PC-9 (cell line): ENCODE data around the gene CRACDL.

Source experiments
- EZH2 ChIP-seq: fragments of 200-600 bp; sonication (generic); IDR thresholded peaks from 2 replicates; pipeline ENCODE4 v1.8.0; 2017; ENCODE audit warnings: antibody characterized with exemption, low read depth
- TF ChIP-seq, protein P1 (sequence below): fragments of 200-600 bp; sonication (generic); conservative IDR thresholded peaks from 2 replicates; pipeline ENCODE4 v1.6.1; 2017; ENCODE audit warnings: mixed run types, antibody characterized with exemption, mild to moderate bottlenecking, moderate library complexity

DNA sequence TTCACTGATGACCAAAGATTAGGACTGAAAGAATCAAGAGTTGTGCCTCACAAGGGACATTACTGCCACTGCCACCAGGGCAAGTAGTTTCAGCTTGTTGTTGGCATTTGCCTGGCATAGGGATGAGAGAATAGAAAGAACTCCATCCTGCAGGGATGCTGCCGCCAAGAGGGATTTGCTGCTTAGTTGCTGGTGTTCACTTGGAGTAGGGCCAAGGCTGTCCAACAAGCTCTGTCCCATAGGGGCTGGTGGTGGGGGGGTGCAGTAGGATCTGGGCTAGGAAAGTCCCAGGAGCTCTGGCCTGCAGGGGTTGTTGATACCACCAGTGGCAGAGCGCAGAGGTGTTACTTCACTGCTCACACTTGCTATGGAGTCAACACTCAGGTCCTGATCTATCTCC is 120.2 kb downstream of the CRACDL start:
- TF ChIP-seq, protein P1, sequence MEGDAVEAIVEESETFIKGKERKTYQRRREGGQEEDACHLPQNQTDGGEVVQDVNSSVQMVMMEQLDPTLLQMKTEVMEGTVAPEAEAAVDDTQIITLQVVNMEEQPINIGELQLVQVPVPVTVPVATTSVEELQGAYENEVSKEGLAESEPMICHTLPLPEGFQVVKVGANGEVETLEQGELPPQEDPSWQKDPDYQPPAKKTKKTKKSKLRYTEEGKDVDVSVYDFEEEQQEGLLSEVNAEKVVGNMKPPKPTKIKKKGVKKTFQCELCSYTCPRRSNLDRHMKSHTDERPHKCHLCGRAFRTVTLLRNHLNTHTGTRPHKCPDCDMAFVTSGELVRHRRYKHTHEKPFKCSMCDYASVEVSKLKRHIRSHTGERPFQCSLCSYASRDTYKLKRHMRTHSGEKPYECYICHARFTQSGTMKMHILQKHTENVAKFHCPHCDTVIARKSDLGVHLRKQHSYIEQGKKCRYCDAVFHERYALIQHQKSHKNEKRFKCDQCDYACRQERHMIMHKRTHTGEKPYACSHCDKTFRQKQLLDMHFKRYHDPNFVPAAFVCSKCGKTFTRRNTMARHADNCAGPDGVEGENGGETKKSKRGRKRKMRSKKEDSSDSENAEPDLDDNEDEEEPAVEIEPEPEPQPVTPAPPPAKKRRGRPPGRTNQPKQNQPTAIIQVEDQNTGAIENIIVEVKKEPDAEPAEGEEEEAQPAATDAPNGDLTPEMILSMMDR, result no peak
- no peak for TF ChIP-seq EZH2
